HEK293 (cell line): Measurements from ENCODE around the gene LDHAL6B.

ENCODE experiments used
- CTCF ChIA-PET: fragments of 350-600 bp; formaldehyde crosslinking; extraction: SDS; loops from one replicate; lab custom pipeline; 2021; ENCODE audit warnings: antibody characterized with exemption; lab: Yijun Ruan, JAX
- POLR2A ChIA-PET: fragments of 300-600 bp; formaldehyde crosslinking; extraction: SDS; loops from one replicate; lab custom pipeline; 2020; ENCODE audit warnings: antibody characterized with exemption, inconsistent platforms; lab: Yijun Ruan, JAX
- H3K27ac ChIP-seq: fragments of 200-500 bp; sonication (Bioruptor generic); 2 replicates; pipeline ENCODE4 v1.5.1; 2014; ENCODE audit warnings: low read depth, low read length, control low read depth, inconsistent platforms; ENCODE audit errors: extremely low read depth
- H3K36me3 ChIP-seq, 2 experiments: fragments of 200-500 bp in 1 of 2; sonication (Bioruptor generic) in 1 of 2; 1 replicate in 1 of 2; 2 replicates in 1 of 2; pipeline ENCODE4 v1.5.1; 2014 to 2017; ENCODE audit warnings: inconsistent platforms in 2 of 2, low read length in 2 of 2; ENCODE audit not compliant: control insufficient read depth in 2 of 2, insufficient read depth in 1 of 2
- H3K4me1 ChIP-seq: fragments of 200-500 bp; sonication (Bioruptor generic); 2 replicates; pipeline ENCODE4 v1.5.1; 2014; ENCODE audit warnings: mild to moderate bottlenecking, low read length, inconsistent platforms; ENCODE audit not compliant: control insufficient read depth, insufficient read depth
- H3K4me3 ChIP-seq: 2 replicates; pipeline ENCODE4 v1.5.1; 2011; ENCODE audit warnings: low read depth, mild to moderate bottlenecking, control low read depth, low read length, moderate library complexity
- H3K9me3 ChIP-seq: fragments of 200-500 bp; sonication (Bioruptor generic); 2 replicates; pipeline ENCODE4 v1.5.1; 2014; ENCODE audit warnings: low read depth, low read length, inconsistent platforms; ENCODE audit not compliant: control insufficient read depth, insufficient read depth
- BCL11B ChIP-seq: fragments of 450-650 bp; formaldehyde crosslinking; IDR thresholded peaks from 2 replicates; pipeline ENCODE4 v1.5.1; 2016; ENCODE audit warnings: low read depth, missing biosample characterization, missing genetic modification characterization
- EGR2 ChIP-seq: fragments of 450-650 bp; formaldehyde crosslinking; IDR thresholded peaks from 2 replicates; pipeline ENCODE4 v1.5.1; 2016; ENCODE audit warnings: low read depth, missing biosample characterization, missing genetic modification characterization
- IKZF3 ChIP-seq: fragments of 450-650 bp; IDR thresholded peaks from 2 replicates; pipeline ENCODE4 v1.5.0; 2018; ENCODE audit warnings: missing biosample characterization, mild to moderate bottlenecking, missing genetic modification characterization, moderate library complexity
- INSM2 ChIP-seq: fragments of 450-650 bp; formaldehyde crosslinking; IDR thresholded peaks from 2 replicates; pipeline ENCODE4 v1.5.1; 2016; ENCODE audit warnings: missing biosample characterization, missing genetic modification characterization
- KLF9 ChIP-seq: fragments of 450-650 bp; formaldehyde crosslinking; IDR thresholded peaks from 2 replicates; pipeline ENCODE4 v1.5.1; 2016; ENCODE audit warnings: missing biosample characterization, missing genetic modification characterization, low read depth
- PRDM2 ChIP-seq: fragments of 450-650 bp; formaldehyde crosslinking; IDR thresholded peaks from 2 replicates; pipeline ENCODE4 v1.5.1; 2016; ENCODE audit warnings: missing biosample characterization, missing genetic modification characterization, borderline replicate concordance
- REPIN1 ChIP-seq: fragments of 450-650 bp; formaldehyde crosslinking; IDR thresholded peaks from 2 replicates; pipeline ENCODE4 v1.5.1; 2017; ENCODE audit warnings: missing biosample characterization, missing genetic modification characterization, low read depth
- SCRT2 ChIP-seq: fragments of 450-650 bp; formaldehyde crosslinking; IDR thresholded peaks from 2 replicates; pipeline ENCODE4 v1.5.1; 2016; ENCODE audit warnings: missing biosample characterization, missing genetic modification characterization
- ZFP41 ChIP-seq: fragments of 450-650 bp; formaldehyde crosslinking; IDR thresholded peaks from 2 replicates; pipeline ENCODE4 v1.5.1; 2016; ENCODE audit warnings: missing biosample characterization, missing genetic modification characterization, borderline replicate concordance
- ZNF223 ChIP-seq: fragments of 450-650 bp; formaldehyde crosslinking; IDR thresholded peaks from 2 replicates; pipeline ENCODE4 v1.5.1; 2016; ENCODE audit warnings: missing biosample characterization, missing genetic modification characterization
- ZNF280D ChIP-seq: fragments of 450-650 bp; formaldehyde crosslinking; IDR thresholded peaks from 2 replicates; pipeline ENCODE4 v1.5.1; 2016; ENCODE audit warnings: missing biosample characterization, missing genetic modification characterization
- ZNF391 ChIP-seq: fragments of 450-650 bp; formaldehyde crosslinking; IDR thresholded peaks from 2 replicates; pipeline ENCODE4 v1.5.1; 2016; ENCODE audit warnings: low read depth, missing biosample characterization, missing genetic modification characterization, borderline replicate concordance
- ZNF621 ChIP-seq: fragments of 450-650 bp; formaldehyde crosslinking; IDR thresholded peaks from 2 replicates; pipeline ENCODE4 v1.5.1; 2017; ENCODE audit warnings: missing biosample characterization, missing genetic modification characterization
- ZNF626 ChIP-seq: fragments of 450-650 bp; sonication (Bioruptor Pico); formaldehyde crosslinking; IDR thresholded peaks from 2 replicates; pipeline ENCODE4 v1.5.1; 2018; ENCODE audit warnings: missing biosample characterization, missing genetic modification characterization, inconsistent platforms
- ZNF830 ChIP-seq: fragments of 450-650 bp; IDR thresholded peaks from 2 replicates; pipeline ENCODE4 v1.5.0; 2018; ENCODE audit warnings: missing biosample characterization, missing genetic modification characterization, low read depth, mild to moderate bottlenecking, moderate library complexity

Gene LDHAL6B

GRCh38 chr15:59221511-59222505 is 15.2 kb downstream of the LDHAL6B start (continued):
- TF ChIP-seq ZNF280D (tag by site-specific recombination), result no peak
- TF ChIP-seq IKZF3 (tag by site-specific recombination), result no peak

- CTCF ChIA-PET, result interaction anchor here (0.7 kb wide), 1 partner anchor 164 kb away, joined by 3 read pairs; no protein-coding TSS in a partner anchor
- no peak for TF ChIP-seq ZNF626
- TF ChIP-seq ZNF621 (tag by site-specific recombination), result no peak
- TF ChIP-seq KLF9 (tag by site-specific recombination), result no peak
- TF ChIP-seq ZNF391 (tag by site-specific recombination), result no peak
- TF ChIP-seq ZNF830, result no peak
- TF ChIP-seq SCRT2 (tag by site-specific recombination), result no peak
- no peak for TF ChIP-seq PRDM2 (tag by site-specific recombination)
- no peak for TF ChIP-seq ZFP41
- TF ChIP-seq ZNF223 (tag by site-specific recombination), result no peak
- TF ChIP-seq BCL11B (tag by site-specific recombination), result no peak
- TF ChIP-seq INSM2 (tag by site-specific recombination), result no peak
- TF ChIP-seq EGR2 (tag by site-specific recombination), result no peak
- no peak for TF ChIP-seq REPIN1
Observed at GRCh38 chr15:59222906-59223550, 16.4 kb downstream of the LDHAL6B start.

More at GRCh38 chr15:59222906-59223550, 16.4 kb downstream of the LDHAL6B start:
- Histone ChIP-seq H3K9me3 (no peaks in the 10 kb centered on the region), H3K4me3 (no peak overlapping the region), H3K27ac (no peak overlapping the region), H3K36me3 (peaks cover 0 to 12% of the 10 kb centered on the region in 2 experiments; a peak in 2 of 3 replicates), H3K4me1 (no peaks in the 10 kb centered on the region)
- POLR2A ChIA-PET, result no interaction called here
